A673 (cell line): ENCODE results near the gene SLC2A6. TPM values are rescaled to one million over a fixed set of nuclear protein-coding genes. Genes with fewer than 3 reads are reported as not detected.

Experiments
- BruUV-seq: library from RNA; stranded (reverse); fragments of 400-500 nt; replicated peaks from 2 replicates; lab custom pipeline; 2021; lab: Mats Ljungman, UMichigan
- CTCF ChIA-PET: fragments of 300-600 bp; sonication (Branson Sonifier 250); formaldehyde crosslinking; loops from one replicate; lab custom pipeline; 2022; ENCODE audit warnings: antibody characterized with exemption; lab: Charles Lee
- POLR2A ChIA-PET: fragments of 300-600 bp; sonication (Branson Sonifier 250); formaldehyde crosslinking; loops from one replicate; lab custom pipeline; 2022; ENCODE audit warnings: antibody characterized with exemption; ENCODE audit not compliant: low non-redundant PET; lab: Charles Lee
- DNase-seq: peaks from one replicate; pipeline ENCODE4 v3.0.0-alpha.2; 2015; ENCODE audit warnings: low spot score
- H3K27ac ChIP-seq: fragments of 200-600 bp; sonication (generic); 2 replicates; pipeline ENCODE4 v1.5.1; 2016; ENCODE audit warnings: mixed run types, low read depth, mild to moderate bottlenecking, mixed read lengths, antibody characterized with exemption, low read length; ENCODE audit not compliant: poor library complexity, severe bottlenecking
- H3K27me3 ChIP-seq: fragments of 200-600 bp; sonication (generic); replicated peaks from 2 replicates; pipeline ENCODE4 v1.6.1; 2017; ENCODE audit warnings: mixed run types, low read depth, mild to moderate bottlenecking, mixed read lengths, antibody characterized with exemption, low read length; ENCODE audit not compliant: insufficient read depth, poor library complexity
- H3K36me3 ChIP-seq: fragments of 200-600 bp; sonication (generic); 2 replicates; pipeline ENCODE4 v1.6.1; 2016; ENCODE audit warnings: mixed run types, mild to moderate bottlenecking, mixed read lengths, antibody characterized with exemption, low read length; ENCODE audit not compliant: insufficient read depth, poor library complexity, severe bottlenecking
- H3K4me1 ChIP-seq: fragments of 200-600 bp; sonication (generic); 2 replicates; pipeline ENCODE4 v1.6.1; 2017; ENCODE audit warnings: mixed run types, mild to moderate bottlenecking, mixed read lengths, antibody characterized with exemption, low read length; ENCODE audit not compliant: insufficient read depth, poor library complexity, severe bottlenecking
- H3K4me3 ChIP-seq: fragments of 200-600 bp; sonication (generic); 2 replicates; pipeline ENCODE4 v1.5.1; 2016; ENCODE audit warnings: low read depth, mixed run types, mild to moderate bottlenecking, mixed read lengths, low read length; ENCODE audit not compliant: poor library complexity, severe bottlenecking
- H3K9me3 ChIP-seq: fragments of 200-600 bp; sonication (generic); 2 replicates; pipeline ENCODE4 v1.6.1; 2016; ENCODE audit warnings: mixed run types, low read depth, mild to moderate bottlenecking, mixed read lengths, antibody characterized with exemption, low read length; ENCODE audit not compliant: poor library complexity, severe bottlenecking
- CTCF ChIP-seq: fragments of 300-800, 200-600 bp; sonication (generic); conservative IDR thresholded peaks from 2 replicates; pipeline ENCODE4 v1.5.1; 2017; ENCODE audit warnings: low read depth, mild to moderate bottlenecking, antibody characterized with exemption, low read length, moderate library complexity, mixed read lengths
- EZH2 ChIP-seq: fragments of 200-600 bp; sonication (generic); IDR thresholded peaks from 2 replicates; pipeline ENCODE4 v1.6.1; 2017; ENCODE audit warnings: borderline replicate concordance, low read depth, mild to moderate bottlenecking, mixed read lengths, antibody characterized with exemption, low read length; ENCODE audit not compliant: poor library complexity, severe bottlenecking
- intact Hi-C: fragments of 100-400 bp; cut with micrococcal nuclease; formaldehyde crosslinking; loops from one replicate; pipeline ENCODE4 v1.10.0; 2022; ENCODE audit not compliant: unreplicated experiment
- total RNA-seq: library from RNA; stranded (reverse); gene quantifications from 2 replicates; pipeline ENCODE4 v1.2.3, GENCODE V29; 2021

Gene SLC2A6
- total RNA-seq, 1 experiment from 2014 or later: 1.8 TPM

GRCh38 chr9:133468777-133469421 is 10.0 kb downstream of the SLC2A6 start:
- no peaks in the 10 kb centered on the region for H3K9me3 ChIP-seq
- intact Hi-C loops: no loop called here
- no peak overlapping the region for H3K4me3 ChIP-seq
- no peak for TF ChIP-seq CTCF
- H3K4me1 ChIP-seq: no peaks in the 10 kb centered on the region
- no peak overlapping the region for H3K27ac ChIP-seq
- no peaks in the 10 kb centered on the region for H3K36me3 ChIP-seq
- ChIA-PET CTCF (no interaction called here), POLR2A (no interaction called here)
- no peak for DNase-seq
- H3K27me3 ChIP-seq: no peaks in the 10 kb centered on the region
- no TSS peak for BruUV-seq

- TF ChIP-seq EZH2 (no peak), CTCF (no peak)
- Histone ChIP-seq H3K4me3 (no peak overlapping the region), H3K9me3 (no peaks in the 10 kb centered on the region), H3K4me1 (no peaks in the 10 kb centered on the region), H3K27me3 (no peaks in the 10 kb centered on the region), H3K36me3 (no peaks in the 10 kb centered on the region), H3K27ac (no peak overlapping the region)
- CTCF ChIA-PET: no interaction called here
- POLR2A ChIA-PET: no interaction called here
- no TSS peak for BruUV-seq
- intact Hi-C loops: no loop called here
- no peak for DNase-seq
Observed at GRCh38 chr9:133468374-133468773, 10.5 kb downstream of the SLC2A6 start.

- TF ChIP-seq EZH2 (no peak), CTCF (no peak)
- H3K27ac ChIP-seq: no peak overlapping the region
- H3K36me3 ChIP-seq: no peaks in the 10 kb centered on the region
- POLR2A ChIA-PET: no interaction called here
- H3K27me3 ChIP-seq: no peaks in the 10 kb centered on the region
- no peak overlapping the region for H3K4me3 ChIP-seq
- no peak for DNase-seq
- no peaks in the 10 kb centered on the region for H3K9me3 ChIP-seq
- intact Hi-C loops: no loop called here
- no TSS peak for BruUV-seq
- no peaks in the 10 kb centered on the region for H3K4me1 ChIP-seq
- CTCF ChIA-PET: no interaction called here
Observed at GRCh38 chr9:133467101-133467500, 11.8 kb downstream of the SLC2A6 start.
